ENCODE data around the gene VEGFB. TPM values are rescaled to one million over a fixed set of nuclear protein-coding genes. Genes with fewer than 3 reads are reported as not detected.

VEGFB gene
- total RNA-seq, 1 experiment from 2014 or later, result 47.5 TPM

- no peak overlapping the region for H3K4me2 ChIP-seq (ENCODE audit: low read length)
- DNase-seq (ENCODE audit: low read depth, low spot score), result no peak
- TF ChIP-seq POLR2AphosphoS5 (IDR thresholded peaks at IDR 0.05; ENCODE audit: low read depth, low read length), result no peak
- TF ChIP-seq EGR1 (IDR thresholded peaks at IDR 0.05; ENCODE audit: low read depth), result no peak
- no TSS peak for BruUV-seq (replicated peaks)
- peaks cover 8% of the 10 kb centered on the region; the same call in 1 of the 2 replicates for H3K79me2 ChIP-seq (ENCODE audit: insufficient read depth, low read length)
- ChIA-PET RAD21 (ENCODE audit: low non-redundant PET in 1 of 2, low total read pairs in 2 of 2, uncharacterized antibody in 2 of 2, unreplicated experiment in 2 of 2) (no interaction called here), CTCF (no interaction called here), POLR2A (no interaction called here)
- no peak overlapping the region for H3K4me3 ChIP-seq (replicated peaks in 1 of 2; ENCODE audit: low read depth in 1 of 2, low read length in 2 of 2)
- H4K20me1 ChIP-seq (ENCODE audit: insufficient read depth), result no peaks in the 10 kb centered on the region
- H3K27ac ChIP-seq (ENCODE audit: low read depth, low read length), result no peak overlapping the region
- no peaks in the 10 kb centered on the region for H3K27me3 ChIP-seq (ENCODE audit: insufficient read depth, low read length)
- no peak for ATAC-seq
- H3K36me3 ChIP-seq (ENCODE audit: control insufficient read depth in 1 of 2, insufficient read depth in 2 of 2, low read length in 2 of 2), result no peaks in the 10 kb centered on the region; a peak in 1 of 4 replicates
- H3K4me1 ChIP-seq (ENCODE audit: control insufficient read depth in 1 of 2, insufficient read depth in 2 of 2, low read length in 2 of 2), result peaks cover 6 to 9% of the 10 kb centered on the region in 2 experiments; a peak in 2 of 4 replicates
- no peaks in the 10 kb centered on the region for H3K9me2 ChIP-seq (ENCODE audit: insufficient read depth)
- H3K9me3 ChIP-seq (ENCODE audit: control insufficient read depth in 1 of 2, insufficient read depth in 1 of 2, low read depth in 1 of 2, low read length in 2 of 2), result no peaks in the 10 kb centered on the region
- no peak overlapping the region for H2AFZ ChIP-seq (ENCODE audit: low read depth, low read length, poor library complexity, severe bottlenecking)
- no peak overlapping the region for H3K9ac ChIP-seq (ENCODE audit: low read length)
- intact Hi-C loops (cut with micrococcal nuclease), result no loop called here
Measured at GRCh38 chr11:64275841-64276240, 41.5 kb downstream of the VEGFB start.

- Histone ChIP-seq H4K20me1 (ENCODE audit: insufficient read depth) (no peaks in the 10 kb centered on the region), H3K9me2 (ENCODE audit: insufficient read depth) (no peaks in the 10 kb centered on the region), H3K4me3 (replicated peaks in 1 of 2; ENCODE audit: low read depth in 1 of 2, low read length in 2 of 2) (no peak overlapping the region), H3K9me3 (ENCODE audit: control insufficient read depth in 1 of 2, insufficient read depth in 1 of 2, low read depth in 1 of 2, low read length in 2 of 2) (no peaks in the 10 kb centered on the region), H3K4me2 (ENCODE audit: low read length) (no peak overlapping the region), H3K4me1 (ENCODE audit: control insufficient read depth in 1 of 2, insufficient read depth in 2 of 2, low read length in 2 of 2) (peaks cover under 1% of the 10 kb centered on the region in 2 experiments; a peak in 2 of 4 replicates), H3K9ac (ENCODE audit: low read length) (no peak overlapping the region), H3K27me3 (ENCODE audit: insufficient read depth, low read length) (no peaks in the 10 kb centered on the region), H3K79me2 (ENCODE audit: insufficient read depth, low read length) (peaks cover 3% of the 10 kb centered on the region; the same call in 1 of the 2 replicates), H3K36me3 (ENCODE audit: control insufficient read depth in 1 of 2, insufficient read depth in 2 of 2, low read length in 2 of 2) (no peaks in the 10 kb centered on the region; a peak in 1 of 4 replicates), H3K27ac (ENCODE audit: low read depth, low read length) (no peak overlapping the region), H2AFZ (ENCODE audit: low read depth, low read length, poor library complexity, severe bottlenecking) (no peak overlapping the region)
- RAD21 ChIA-PET (ENCODE audit: low non-redundant PET in 1 of 2, low total read pairs in 2 of 2, uncharacterized antibody in 2 of 2, unreplicated experiment in 2 of 2), result no interaction called here
- CTCF ChIA-PET, result interaction anchor here (1.2 to 1.5 kb wide), 2 partner anchors 24 to 28 kb away, joined by 3 to 4 read pairs; partner anchors contain the start of gene CATSPERZ
- no TSS peak for BruUV-seq (replicated peaks)
- ATAC-seq, result peak; percentile 37; the same call in 1 of the 2 replicates
- POLR2A ChIA-PET, result no interaction called here
- intact Hi-C loops (cut with micrococcal nuclease), result no loop called here
- TF ChIP-seq TCF7L2 (IDR thresholded peaks at IDR 0.05; ENCODE audit: borderline replicate concordance, extremely low read depth, insufficient read depth, insufficient read length) (no peak), ZBTB33 (IDR thresholded peaks at IDR 0.05; ENCODE audit: extremely low read depth, insufficient replicate concordance, low read length) (no peak), CBX3 (IDR thresholded peaks at IDR 0.05; ENCODE audit: low read depth) (no peak), EGR1 (IDR thresholded peaks at IDR 0.05; ENCODE audit: low read depth) (no peak), ZNF274 (IDR thresholded peaks at IDR 0.05; ENCODE audit: low read depth, low read length) (no peak)
- DNase-seq (ENCODE audit: low read depth, low spot score), result no peak
Measured at GRCh38 chr11:64276653-64277431, 42.5 kb downstream of the VEGFB start.
